IPS-20b (cell line): ENCODE data around the gene SIX4.

ENCODE experiments used
- H3K27ac ChIP-seq: one replicate; pipeline ENCODE4 v1.5.1; 2013; ENCODE audit warnings: low read length
- H3K27me3 ChIP-seq: 2 replicates; pipeline ENCODE4 v1.6.1; 2013; ENCODE audit warnings: mild to moderate bottlenecking, low read length, inconsistent platforms; ENCODE audit not compliant: insufficient read depth
- H3K36me3 ChIP-seq: 2 replicates; pipeline ENCODE4 v1.6.1; 2013; ENCODE audit warnings: low read depth, mild to moderate bottlenecking, inconsistent platforms, low read length, moderate library complexity; ENCODE audit not compliant: insufficient read depth
- H3K4me1 ChIP-seq: 2 replicates; pipeline ENCODE4 v1.6.1; 2013; ENCODE audit warnings: mild to moderate bottlenecking, control low read depth, inconsistent platforms, low read length, moderate library complexity; ENCODE audit not compliant: insufficient read depth
- H3K4me3 ChIP-seq: 2 replicates; pipeline ENCODE4 v1.5.1; 2013; ENCODE audit warnings: mild to moderate bottlenecking, low read length, inconsistent platforms
- H3K9ac ChIP-seq: 2 replicates; pipeline ENCODE4 v1.6.1; 2013; ENCODE audit warnings: low read depth, mild to moderate bottlenecking, inconsistent platforms, low read length, moderate library complexity
- H3K9me3 ChIP-seq: 2 replicates; pipeline ENCODE4 v1.6.1; 2013; ENCODE audit warnings: mild to moderate bottlenecking, low read depth, low read length, inconsistent platforms; ENCODE audit not compliant: insufficient read depth

The SIX4 gene

DNA sequence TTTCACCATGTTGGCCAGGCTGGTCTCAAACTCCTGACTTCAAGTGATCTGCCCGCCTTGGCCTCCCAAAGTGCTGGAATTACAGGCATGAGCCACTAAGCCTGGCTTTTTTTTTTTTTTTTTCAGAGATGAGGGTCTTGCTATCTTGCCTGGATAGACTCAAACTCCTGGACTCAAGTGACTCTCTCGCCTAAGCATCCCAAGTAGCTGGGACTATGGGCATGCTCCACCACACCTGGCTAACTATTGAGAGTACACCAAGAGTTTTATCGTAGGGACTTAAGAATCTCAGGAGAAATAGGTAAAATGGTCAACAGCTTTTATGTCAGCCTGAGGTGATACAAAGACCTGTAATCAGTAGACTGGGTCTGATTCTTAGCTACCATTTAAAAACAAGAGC lies 43.6 kb downstream of the SIX4 start:
- Histone ChIP-seq H3K27me3 (no peaks in the 10 kb centered on the region), H3K4me1 (peaks cover 17% of the 10 kb centered on the region), H3K27ac (no peak overlapping the region), H3K9ac (no peak overlapping the region), H3K9me3 (no peaks in the 10 kb centered on the region), H3K36me3 (no peaks in the 10 kb centered on the region), H3K4me3 (no peak overlapping the region)

DNA sequence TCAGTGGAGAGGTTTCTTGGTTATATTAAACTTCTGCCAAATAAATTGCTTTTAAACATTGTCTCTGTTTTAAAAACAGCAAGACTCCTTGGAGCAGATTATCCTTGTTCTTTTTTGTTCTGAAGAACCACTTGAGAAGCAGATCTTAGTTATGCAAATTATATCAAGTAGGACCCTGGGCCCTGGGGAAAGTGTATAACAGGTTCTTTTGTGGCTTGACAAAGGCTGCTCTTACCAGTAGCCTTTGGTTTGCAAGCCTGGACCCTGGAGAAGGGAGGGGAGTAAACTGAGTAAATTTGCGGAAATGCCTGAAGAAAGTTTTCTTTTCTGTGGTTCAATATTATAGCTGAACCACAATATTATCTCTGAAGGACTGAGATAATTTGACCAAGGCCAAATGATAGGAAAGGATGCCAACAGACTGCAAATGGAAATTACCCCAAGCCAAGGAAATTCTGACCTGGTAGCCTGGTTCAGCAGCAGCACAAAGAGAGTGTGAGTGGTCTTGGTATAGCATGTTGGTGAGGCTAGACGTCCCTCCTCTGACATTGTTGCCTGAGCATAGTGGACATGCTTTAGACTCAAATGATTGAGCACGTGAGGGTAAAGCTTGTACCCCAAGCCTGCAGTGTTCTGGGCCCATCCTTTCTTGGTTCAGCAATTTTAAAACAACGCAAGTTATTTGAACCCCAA lies 44.4 kb downstream of the SIX4 start:
- no peaks in the 10 kb centered on the region for H3K36me3 ChIP-seq
- no peak overlapping the region for H3K27ac ChIP-seq
- peaks cover 17% of the 10 kb centered on the region for H3K4me1 ChIP-seq
- H3K27me3 ChIP-seq = no peaks in the 10 kb centered on the region
- H3K9me3 ChIP-seq = no peaks in the 10 kb centered on the region
- H3K4me3 ChIP-seq = peak overlapping the region; percentile 35
- peak overlapping the region; percentile 22; the same call in 1 of the 2 replicates for H3K9ac ChIP-seq

DNA sequence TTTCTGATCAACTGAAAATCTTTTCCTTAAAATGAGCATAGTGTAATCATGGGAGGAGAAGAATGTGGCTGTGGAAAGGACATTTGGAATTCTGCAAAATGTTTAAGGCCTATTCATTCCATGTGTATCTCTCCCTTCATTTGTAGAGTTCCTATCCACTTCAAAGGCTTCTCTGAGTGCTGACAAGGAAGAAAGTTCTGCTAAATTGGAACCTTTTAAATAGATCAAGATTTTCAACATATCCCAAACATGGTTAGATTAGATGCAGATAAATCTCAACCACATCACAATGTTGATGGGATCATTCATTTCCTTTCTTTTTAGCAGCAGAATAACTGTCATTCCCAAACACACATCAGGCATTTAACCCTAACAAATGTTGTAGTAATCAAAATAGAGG lies 46.5 kb downstream of the SIX4 start:
- no peak overlapping the region for H3K9ac ChIP-seq
- H3K27me3 ChIP-seq = no peaks in the 10 kb centered on the region
- H3K27ac ChIP-seq = no peak overlapping the region
- no peaks in the 10 kb centered on the region for H3K9me3 ChIP-seq
- no peaks in the 10 kb centered on the region for H3K36me3 ChIP-seq
- no peak overlapping the region for H3K4me3 ChIP-seq
- H3K4me1 ChIP-seq = peaks cover 17% of the 10 kb centered on the region

DNA sequence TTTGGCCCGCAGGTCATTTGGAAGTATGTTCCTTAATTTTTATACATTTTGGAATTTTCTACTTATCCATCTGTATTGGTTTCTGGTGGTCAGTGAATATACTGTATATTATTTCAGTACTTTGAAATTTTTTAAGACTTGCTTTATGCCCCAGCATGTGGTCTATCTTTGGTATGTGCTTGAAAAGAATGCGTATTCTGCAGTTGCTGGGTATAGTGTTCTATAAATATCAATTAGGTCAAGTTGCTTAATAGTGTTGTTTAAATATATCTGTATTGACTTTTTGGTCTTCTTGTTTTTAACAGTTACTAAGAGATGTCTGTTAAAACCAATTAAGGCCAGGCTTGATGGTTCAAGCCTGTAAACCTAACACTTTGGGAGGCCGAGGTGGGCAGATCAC lies 53.2 kb downstream of the SIX4 start:
- Histone ChIP-seq H3K36me3 (no peaks in the 10 kb centered on the region), H3K4me3 (no peak overlapping the region), H3K4me1 (no peaks in the 10 kb centered on the region), H3K9ac (no peak overlapping the region), H3K9me3 (no peaks in the 10 kb centered on the region), H3K27ac (no peak overlapping the region), H3K27me3 (no peaks in the 10 kb centered on the region)

DNA sequence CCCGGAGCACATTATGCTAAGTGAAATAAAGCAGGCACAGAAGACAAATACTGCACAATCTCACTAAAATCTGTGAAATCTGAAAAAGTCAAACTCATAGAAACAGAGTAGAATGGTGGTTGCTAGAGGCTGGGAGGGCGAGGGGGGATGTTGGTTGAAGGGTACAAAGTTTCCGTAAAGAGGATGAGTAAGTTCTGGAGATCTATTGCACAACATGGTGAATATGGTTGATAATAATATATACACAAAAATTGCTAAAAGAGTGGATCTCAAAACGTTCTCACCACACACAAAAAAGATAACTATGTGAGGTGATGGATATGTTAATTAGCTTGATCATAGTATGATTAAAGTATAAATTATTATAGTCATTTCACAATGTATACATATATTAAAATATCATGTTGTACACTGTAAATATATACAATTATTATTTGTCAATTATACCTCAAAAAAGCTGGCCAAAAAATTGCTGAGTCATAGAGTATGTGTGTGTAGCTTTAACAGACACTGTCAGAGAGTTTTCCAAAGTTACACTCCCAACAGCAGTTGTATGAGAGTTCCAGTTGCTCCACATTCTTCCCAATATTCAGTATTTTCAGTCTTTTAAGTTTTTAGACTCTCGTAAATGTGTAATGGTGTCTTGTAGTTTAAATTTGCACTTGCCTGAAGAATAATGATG lies 55.6 kb downstream of the SIX4 start:
- Histone ChIP-seq H3K9me3 (no peaks in the 10 kb centered on the region), H3K27me3 (no peaks in the 10 kb centered on the region), H3K4me3 (no peak overlapping the region), H3K9ac (no peak overlapping the region), H3K27ac (no peak overlapping the region), H3K4me1 (no peaks in the 10 kb centered on the region), H3K36me3 (no peaks in the 10 kb centered on the region)

DNA sequence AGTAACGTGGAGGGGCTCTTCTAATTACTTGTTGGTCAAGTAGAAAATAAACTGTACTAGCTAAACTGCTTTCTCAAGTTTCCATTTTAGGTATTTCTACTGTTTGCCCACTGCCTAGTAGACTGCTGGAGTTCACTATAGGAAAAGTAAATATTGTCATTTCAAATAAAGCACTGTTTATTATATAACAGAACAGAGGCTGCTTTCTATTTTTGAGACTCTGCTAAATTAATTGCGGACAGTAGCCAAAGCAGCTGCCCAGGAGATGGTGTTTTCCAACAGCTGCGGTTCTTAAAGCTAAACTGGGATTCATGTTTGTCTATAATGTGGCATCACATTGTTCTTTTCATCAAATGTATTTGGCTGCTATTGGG lies 59.0 kb downstream of the SIX4 start:
- Histone ChIP-seq H3K4me3 (no peak overlapping the region), H3K9me3 (no peaks in the 10 kb centered on the region), H3K27ac (no peak overlapping the region), H3K4me1 (no peaks in the 10 kb centered on the region), H3K36me3 (no peaks in the 10 kb centered on the region), H3K27me3 (peaks cover 7% of the 10 kb centered on the region), H3K9ac (no peak overlapping the region)

DNA sequence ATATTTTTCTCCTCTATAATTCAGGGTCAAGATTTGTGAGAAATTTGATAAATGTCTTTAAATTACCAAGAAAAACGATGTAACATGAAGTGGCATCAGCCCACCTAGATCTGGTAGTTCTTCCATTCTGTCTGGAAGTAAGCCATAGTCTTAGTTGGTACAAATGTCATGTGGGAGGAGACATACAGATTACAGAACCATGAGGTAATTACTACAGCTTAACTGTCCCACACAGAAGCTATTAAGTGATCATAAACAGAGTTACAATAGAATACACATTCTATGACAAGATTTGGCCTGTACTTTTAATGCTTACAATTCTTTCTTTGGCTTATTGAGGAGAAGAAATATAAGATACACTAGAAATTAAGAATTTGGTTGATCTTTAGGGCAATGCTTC lies 61.2 kb downstream of the SIX4 start:
- Histone ChIP-seq H3K9ac (no peak overlapping the region), H3K4me1 (peaks cover 9% of the 10 kb centered on the region; the same call in 1 of the 2 replicates), H3K27ac (no peak overlapping the region), H3K4me3 (no peak overlapping the region), H3K9me3 (no peaks in the 10 kb centered on the region), H3K36me3 (no peaks in the 10 kb centered on the region), H3K27me3 (peaks cover 29% of the 10 kb centered on the region)

DNA sequence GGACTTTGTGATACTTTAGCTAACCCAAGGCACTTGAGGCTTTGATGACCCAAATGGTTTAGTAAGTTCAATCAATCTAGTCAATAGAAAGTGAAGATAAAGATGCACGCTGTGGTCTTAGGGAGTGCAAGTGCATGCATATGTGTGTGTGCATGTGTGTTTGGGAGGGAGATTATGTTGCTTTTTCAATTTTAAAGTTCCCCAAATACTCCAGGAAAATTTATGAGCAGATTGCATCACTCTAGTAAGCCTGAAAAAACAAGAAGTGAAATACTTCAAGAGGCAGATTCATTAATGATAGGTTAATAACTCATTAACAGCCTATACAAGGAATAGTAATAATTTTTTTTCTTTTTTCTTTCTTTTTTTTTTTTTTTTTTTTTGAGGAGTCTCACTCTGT lies 62.4 kb downstream of the SIX4 start:
- H3K4me1 ChIP-seq = peaks cover 12% of the 10 kb centered on the region; the same call in 1 of the 2 replicates

More for the DNA sequence above, 62.4 kb downstream of the SIX4 start:
- H3K36me3 ChIP-seq = no peaks in the 10 kb centered on the region
- no peak overlapping the region for H3K4me3 ChIP-seq
- no peaks in the 10 kb centered on the region for H3K9me3 ChIP-seq
- no peak overlapping the region for H3K27ac ChIP-seq
- H3K9ac ChIP-seq = no peak overlapping the region
- peaks cover 42% of the 10 kb centered on the region for H3K27me3 ChIP-seq
